Measurements from ENCODE around the gene SIK3. TPM values are rescaled to one million over a fixed set of nuclear protein-coding genes. Genes with fewer than 3 reads are reported as not detected.

The SIK3 gene
- total and polyA plus RNA-seq, 2 experiments from 2014 or later: 6.1 to 33.9 TPM

- ATAC-seq (no peak), DNase-seq (ENCODE audit: low spot score) (no peak)
- H3K27me3 ChIP-seq (ENCODE audit: insufficient read depth): no peaks in the 10 kb centered on the region
- no peaks in the 10 kb centered on the region for H3K36me3 ChIP-seq (ENCODE audit: insufficient read depth)
- H3K27me3 Mint-ChIP-seq (ENCODE audit: insufficient read depth, low read depth, poor library complexity): peaks cover 1% of the 10 kb centered on the region
- H3K4me3 ChIP-seq: no peak overlapping the region
- no peaks in the 10 kb centered on the region for H3F3A ChIP-seq (replicated peaks; ENCODE audit: low read depth)
- no peaks in the 10 kb centered on the region; the same call in 2 of the 3 replicates for H3K36me3 Mint-ChIP-seq (ENCODE audit: low read depth)
- peaks cover 99% of the 10 kb centered on the region for H3K79me2 ChIP-seq (replicated peaks; ENCODE audit: insufficient read depth)
- H2AFZ ChIP-seq: no peak overlapping the region
- H3K4me2 ChIP-seq: no peak overlapping the region
- peaks cover 24% of the 10 kb centered on the region for H3K4me1 ChIP-seq (ENCODE audit: insufficient read depth)
- H3K27ac ChIP-seq (ENCODE audit: low read depth): no peak overlapping the region; the same call in 1 of the 2 replicates
- peaks cover 25% of the 10 kb centered on the region for H3K4me1 Mint-ChIP-seq
- no peak overlapping the region for H3K4me3 Mint-ChIP-seq
- peaks cover 6% of the 10 kb centered on the region; the same call in 1 of the 2 replicates for H4K20me1 ChIP-seq (replicated peaks; ENCODE audit: insufficient read depth)
- peak overlapping the region; percentile 73 for H3K27ac Mint-ChIP-seq
- no peaks in the 10 kb centered on the region for H3K9me3 Mint-ChIP-seq
- no peaks in the 10 kb centered on the region for H3K9me2 ChIP-seq (ENCODE audit: insufficient read depth)
- TF ChIP-seq ZNF462 (CRISPR knock-in tag; IDR thresholded peaks at IDR 0.05) (no peak), JUNB (IDR thresholded peaks at IDR 0.05; ENCODE audit: unreplicated experiment) (no peak), ZNF331 (CRISPR knock-in tag; IDR thresholded peaks at IDR 0.05; ENCODE audit: low read depth) (no peak), NANOG (IDR thresholded peaks at IDR 0.05; ENCODE audit: borderline replicate concordance) (no peak), EZH2phosphoT487 (IDR thresholded peaks at IDR 0.05; ENCODE audit: unreplicated experiment) (no peak), ZNF114 (CRISPR knock-in tag; IDR thresholded peaks at IDR 0.05) (no peak)
Measured at GRCh38 chr11:117072517-117073461, 25.4 kb downstream of the SIK3 start.

All from GM23338 (cell line).